Ascending aorta (tissue), 2 donors: ENCODE data around the gene TAS1R3. TPM values are rescaled to one million over a fixed set of nuclear protein-coding genes. Genes with fewer than 3 reads are reported as not detected.

Experiments
- DNase-seq, 2 donors: peaks; one replicate each; pipeline ENCODE4 v3.0.0-alpha.2; 2019; ENCODE audit warnings: low spot score in 2 of 2
- H3K27ac ChIP-seq, 2 donors: fragments of 200-600 bp; sonication (generic); one replicate each; pipeline ENCODE4 v1.5.1; 2016 to 2017; ENCODE audit warnings: mild to moderate bottlenecking in 1 of 2
- H3K27me3 ChIP-seq: fragments of 200-600 bp; sonication (generic); one replicate; pipeline ENCODE4 v1.5.1; 2017
- H3K36me3 ChIP-seq, 2 donors: fragments of 200-600 bp; sonication (generic); one replicate each; pipeline ENCODE4 v1.5.1; 2016
- H3K4me1 ChIP-seq, 2 donors: fragments of 200-600 bp; sonication (generic); one replicate each; pipeline ENCODE4 v1.5.1; 2016 to 2017; ENCODE audit warnings: mild to moderate bottlenecking in 1 of 2
- H3K4me3 ChIP-seq, 2 donors: fragments of 200-600 bp; sonication (generic); one replicate each; pipeline ENCODE4 v1.5.1; 2016 to 2017; ENCODE audit warnings: mild to moderate bottlenecking in 1 of 2
- H3K9me3 ChIP-seq, 2 donors: fragments of 200-600 bp; sonication (generic); one replicate each; pipeline ENCODE4 v1.5.1; 2016
- CTCF ChIP-seq, 3 experiments: fragments of 200-600 bp in 2 of 3; fragments of 450-650 bp in 1 of 3; sonication (generic) in 2 of 3; IDR thresholded peaks; one replicate each; pipeline ENCODE4 v1.5.1; 2016 to 2019; ENCODE audit warnings: antibody characterized with exemption in 3 of 3, mild to moderate bottlenecking in 1 of 3, moderate library complexity in 1 of 3
- intact Hi-C: fragments of 100-400 bp; cut with DNase I; formaldehyde crosslinking; loops from one replicate; pipeline ENCODE4 v1.15.1; 2023
- total RNA-seq: library from RNA; depleted of rRNA; stranded (reverse); fragments of >200 nt; gene quantifications from one replicate; pipeline ENCODE4 v1.1.0, GENCODE V29; 2016

The TAS1R3 gene
- total RNA-seq, 1 donor from 2014 or later: 2.7 TPM

- peak overlapping the region in 1 of 2 donors; percentile 5 for H3K4me3 ChIP-seq
- TF ChIP-seq CTCF (IDR thresholded peaks at IDR 0.05): no peak
- H3K9me3 ChIP-seq: no peaks in the 10 kb centered on the region
- H3K27ac ChIP-seq: no peak overlapping the region
- peaks cover 12 to 42% of the 10 kb centered on the region in 2 donors for H3K4me1 ChIP-seq
- intact Hi-C loops: no loop called here
- H3K36me3 ChIP-seq: peaks cover 28 to 35% of the 10 kb centered on the region in 2 donors
- DNase-seq: no peak
- no peaks in the 10 kb centered on the region for H3K27me3 ChIP-seq
Observed at GRCh38 chr1:1322952-1323351, 8.1 kb upstream of the TAS1R3 start.

- Histone ChIP-seq H3K27ac (peak overlapping the region; percentile 72 to 76), H3K36me3 (peaks cover 27 to 40% of the 10 kb centered on the region in 2 donors), H3K4me1 (peaks cover 8 to 33% of the 10 kb centered on the region in 2 donors), H3K4me3 (peak overlapping the region; percentile 70 to 89), H3K9me3 (no peaks in the 10 kb centered on the region), H3K27me3 (no peaks in the 10 kb centered on the region)
- intact Hi-C loops: loop anchor here (1.0 to 2.0 kb wide), 3 partner anchors 15 to 75 kb away; partner anchors contain the start of genes CCNL2, DVL1 and PUSL1
- no peak for TF ChIP-seq CTCF (IDR thresholded peaks at IDR 0.05)
- DNase-seq: no peak
Observed at GRCh38 chr1:1324084-1324523, 7.0 kb upstream of the TAS1R3 start.

DNA sequence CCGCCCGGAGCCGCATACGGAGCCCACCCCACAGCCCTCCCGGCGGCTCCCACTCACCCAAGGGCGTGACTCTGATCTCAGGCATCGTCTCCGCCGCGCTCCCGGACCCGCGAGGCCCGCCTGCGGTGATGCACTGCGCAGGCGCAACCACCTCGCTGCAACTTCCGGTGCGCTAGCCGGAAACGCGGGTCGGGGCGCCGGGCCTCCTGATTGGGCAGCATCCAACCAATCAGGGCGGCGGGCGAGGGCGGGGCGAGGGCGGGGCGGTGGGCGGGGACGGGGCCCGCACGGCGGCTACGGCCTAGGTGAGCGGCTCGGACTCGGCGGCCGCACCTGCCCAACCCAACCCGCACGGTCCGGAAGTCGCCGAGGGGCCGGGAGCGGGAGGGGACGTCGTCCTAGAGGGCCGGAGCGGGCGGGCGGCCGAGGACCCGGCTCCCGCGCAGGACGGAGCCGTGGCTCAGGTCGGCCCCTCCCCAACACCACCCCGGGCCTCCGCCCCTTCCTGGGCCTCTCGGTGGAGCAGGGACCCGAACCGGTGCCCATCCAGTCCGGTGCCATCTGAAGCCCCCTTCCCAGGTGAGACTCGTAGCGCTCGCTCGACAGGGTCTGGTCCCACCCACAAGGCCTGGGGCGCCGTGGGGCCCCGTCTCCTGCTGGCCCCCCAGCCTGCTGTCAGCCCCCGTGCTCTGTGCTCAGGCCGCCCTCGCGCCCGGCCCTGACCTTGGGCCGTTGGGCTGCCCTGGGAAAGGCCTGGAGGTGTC, 6.4 kb upstream of the TAS1R3 start, which contains the start of the genes CPTP and INTS11:
Gene CPTP (plus strand): TSS at position 279 of the 764 bp plus-strand sequence. CDS start 2,109 bp downstream, outside the sequence.
Gene INTS11 (minus strand): TSS at position 137 of the 764 bp plus-strand sequence. CDS start 52 bp downstream, at position 85.
- Histone ChIP-seq H3K27ac (peak within 1 kb of the TSS; percentile 72 to 76), H3K4me3 (peak within 1 kb of the TSS; percentile 70 to 89), H3K9me3 (no peaks in the 10 kb centered on the region), H3K4me1 (peaks cover 8 to 33% of the 10 kb centered on the region in 2 donors), H3K36me3 (peaks cover 21 to 34% of the 10 kb centered on the region in 2 donors), H3K27me3 (no peaks in the 10 kb centered on the region)
- intact Hi-C loops: loop anchor here (1.0 to 2.0 kb wide), 3 partner anchors 16 to 75 kb away; partner anchors contain the start of genes CCNL2, DVL1 and PUSL1
- peak; percentile 68 to 96 for DNase-seq
- TF ChIP-seq CTCF (IDR thresholded peaks at IDR 0.05): no peak

- Histone ChIP-seq H3K4me3 (peak overlapping the region; percentile 70 to 89), H3K27me3 (no peaks in the 10 kb centered on the region), H3K4me1 (peaks cover 8 to 33% of the 10 kb centered on the region in 2 donors), H3K36me3 (peaks cover 13 to 28% of the 10 kb centered on the region in 2 donors), H3K9me3 (no peaks in the 10 kb centered on the region), H3K27ac (peak overlapping the region; percentile 70 to 72)
- no peak for DNase-seq
- intact Hi-C loops: loop anchor here (2.0 kb wide), 1 partner anchor 17 kb away; the partner anchor contains the start of gene PUSL1
- TF ChIP-seq CTCF (IDR thresholded peaks at IDR 0.05): no peak
Observed at GRCh38 chr1:1325288-1326074, 5.6 kb upstream of the TAS1R3 start.

- Histone ChIP-seq H3K9me3 (no peaks in the 10 kb centered on the region), H3K4me1 (peaks cover 8 to 30% of the 10 kb centered on the region in 2 donors), H3K36me3 (peaks cover 13 to 27% of the 10 kb centered on the region in 2 donors), H3K27me3 (no peaks in the 10 kb centered on the region), H3K4me3 (peak overlapping the region; percentile 70 to 89), H3K27ac (no peak overlapping the region)
- TF ChIP-seq CTCF (IDR thresholded peaks at IDR 0.05): no peak
- intact Hi-C loops: no loop called here
- no peak for DNase-seq
Observed at GRCh38 chr1:1326075-1326605, 4.9 kb upstream of the TAS1R3 start.
